ENCODE results near the gene ZDHHC11. TPM values are rescaled to one million over a fixed set of nuclear protein-coding genes. Genes with fewer than 3 reads are reported as not detected.

ZDHHC11 gene
- total and polyA plus RNA-seq, 3 donors from 2014 or later, result 22.9 to 39.7 (median 37.2) TPM

DNA sequence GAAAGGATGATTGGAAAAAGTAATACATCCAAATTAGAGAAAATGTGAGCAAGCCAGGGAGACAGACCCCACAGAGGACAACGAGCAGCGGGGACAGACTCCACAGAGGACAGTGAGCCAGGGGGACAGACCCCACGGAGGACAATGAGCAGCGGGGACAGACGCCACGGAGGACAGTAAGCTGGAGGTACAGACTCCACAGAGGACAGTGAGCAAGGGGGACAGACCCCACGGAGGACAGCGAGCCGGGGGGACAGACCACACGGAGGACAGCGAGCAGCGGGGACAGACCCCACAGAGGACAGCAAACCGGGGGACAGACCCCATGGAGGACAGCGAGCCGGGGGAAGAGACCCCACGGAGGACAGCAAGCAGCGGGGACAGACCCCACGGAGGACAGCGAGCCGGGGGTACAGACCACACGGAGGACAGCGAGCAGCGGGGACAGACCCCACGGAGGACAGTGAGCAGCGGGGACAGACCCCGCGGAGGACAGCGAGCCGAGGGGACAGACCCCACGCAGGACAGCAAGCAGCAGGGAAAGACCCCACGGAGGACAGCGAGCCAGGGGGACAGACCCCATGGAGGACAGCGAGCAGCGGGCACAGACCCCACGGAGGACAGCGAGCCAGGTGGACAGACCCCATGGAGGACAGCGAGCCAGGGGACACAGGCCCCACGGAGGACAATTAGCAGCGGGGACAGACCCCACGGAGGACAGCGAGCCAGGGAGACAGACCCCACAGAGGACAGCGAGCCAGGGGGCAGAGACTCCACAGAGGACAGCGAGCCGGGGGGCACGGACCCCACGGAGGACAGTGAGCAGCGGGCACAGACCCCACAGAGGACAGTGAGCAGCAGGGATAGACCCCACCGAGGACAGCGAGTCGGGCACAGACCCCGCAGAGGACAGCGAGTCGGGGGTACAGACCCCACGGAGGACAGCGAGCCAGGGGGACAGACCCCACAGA is 1.9 kb upstream of the ZDHHC11 start:
- Histone ChIP-seq H3K4me1 (no peaks in the 10 kb centered on the region), H3K9me3 (no peaks in the 10 kb centered on the region), H3K4me3 (no peak overlapping the region), H3K27me3 (no peaks in the 10 kb centered on the region), H3K27ac (no peak overlapping the region), H3K36me3 (ENCODE audit: low read depth, missing control alignments) (no peaks in the 10 kb centered on the region)
- WGBS, 2 donors, result 91% methylated on average over 55 of the region's 55 CpGs
- intact Hi-C loops (cut with DNase I; ENCODE audit: low total_unique reads), result no loop called here
- no peak for TF ChIP-seq POLR2A (IDR thresholded peaks at IDR 0.05)
- TF ChIP-seq, protein P1, sequence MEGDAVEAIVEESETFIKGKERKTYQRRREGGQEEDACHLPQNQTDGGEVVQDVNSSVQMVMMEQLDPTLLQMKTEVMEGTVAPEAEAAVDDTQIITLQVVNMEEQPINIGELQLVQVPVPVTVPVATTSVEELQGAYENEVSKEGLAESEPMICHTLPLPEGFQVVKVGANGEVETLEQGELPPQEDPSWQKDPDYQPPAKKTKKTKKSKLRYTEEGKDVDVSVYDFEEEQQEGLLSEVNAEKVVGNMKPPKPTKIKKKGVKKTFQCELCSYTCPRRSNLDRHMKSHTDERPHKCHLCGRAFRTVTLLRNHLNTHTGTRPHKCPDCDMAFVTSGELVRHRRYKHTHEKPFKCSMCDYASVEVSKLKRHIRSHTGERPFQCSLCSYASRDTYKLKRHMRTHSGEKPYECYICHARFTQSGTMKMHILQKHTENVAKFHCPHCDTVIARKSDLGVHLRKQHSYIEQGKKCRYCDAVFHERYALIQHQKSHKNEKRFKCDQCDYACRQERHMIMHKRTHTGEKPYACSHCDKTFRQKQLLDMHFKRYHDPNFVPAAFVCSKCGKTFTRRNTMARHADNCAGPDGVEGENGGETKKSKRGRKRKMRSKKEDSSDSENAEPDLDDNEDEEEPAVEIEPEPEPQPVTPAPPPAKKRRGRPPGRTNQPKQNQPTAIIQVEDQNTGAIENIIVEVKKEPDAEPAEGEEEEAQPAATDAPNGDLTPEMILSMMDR (IDR thresholded peaks at IDR 0.05), result no peak
- DNase-seq, result no peak

DNA sequence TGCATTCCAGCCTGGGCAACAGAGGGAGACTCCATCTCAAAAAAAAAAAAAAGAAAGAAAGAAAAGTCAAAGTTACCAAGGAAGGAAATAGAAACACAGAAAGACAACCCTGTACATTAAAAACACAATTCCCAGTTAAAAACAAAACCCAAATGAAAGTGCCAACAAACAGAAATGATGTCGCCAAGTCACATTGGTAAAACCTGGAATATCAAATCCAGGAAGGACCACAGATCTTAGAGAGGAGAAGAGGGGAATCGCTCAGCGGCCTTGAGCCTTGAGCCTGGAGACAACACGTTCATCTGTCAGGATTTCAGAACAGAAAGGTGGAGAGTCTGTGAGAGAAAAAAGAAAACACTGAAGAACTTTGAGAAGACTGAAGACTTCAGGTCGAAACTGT is 1.2 kb upstream of the ZDHHC11 start:
- DNase-seq, result no peak
- H3K4me1 ChIP-seq, result no peaks in the 10 kb centered on the region
- no peak overlapping the region for H3K27ac ChIP-seq
- H3K27me3 ChIP-seq, result no peaks in the 10 kb centered on the region
- TF ChIP-seq, protein P1 (IDR thresholded peaks at IDR 0.05), result no peak
- no peak for TF ChIP-seq POLR2A (IDR thresholded peaks at IDR 0.05)
- no peaks in the 10 kb centered on the region for H3K36me3 ChIP-seq (ENCODE audit: low read depth, missing control alignments)
- WGBS, 2 donors, result 48 to 63% methylated on average over 5 of the region's 5 CpGs
- H3K4me3 ChIP-seq, result no peak overlapping the region
- intact Hi-C loops (cut with DNase I; ENCODE audit: low total_unique reads), result no loop called here
- no peaks in the 10 kb centered on the region for H3K9me3 ChIP-seq

DNA sequence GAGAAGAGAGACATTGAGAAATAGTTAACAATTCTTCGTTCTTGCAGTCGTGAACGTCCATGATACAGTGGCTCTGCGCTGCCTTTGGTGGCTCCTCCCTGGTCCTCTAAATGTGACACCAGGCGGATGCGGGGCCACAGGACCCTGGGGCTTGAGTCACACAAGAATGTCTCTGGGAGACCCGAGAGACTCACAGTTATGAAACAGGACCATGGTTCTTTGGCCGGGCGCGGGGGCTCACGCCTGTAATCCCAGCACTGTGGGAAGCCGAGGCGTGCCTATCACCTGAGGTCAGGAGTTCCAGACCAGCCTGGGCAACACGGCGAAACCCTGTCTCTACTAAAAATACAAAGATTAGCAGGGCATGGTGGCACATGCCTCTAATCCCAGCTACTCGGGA is 767 bp upstream of the ZDHHC11 start:
- H3K4me1 ChIP-seq, result no peaks in the 10 kb centered on the region
- H3K27me3 ChIP-seq, result no peaks in the 10 kb centered on the region
- H3K9me3 ChIP-seq, result no peaks in the 10 kb centered on the region
- no peak for TF ChIP-seq POLR2A (IDR thresholded peaks at IDR 0.05)
- TF ChIP-seq, protein P1 (IDR thresholded peaks at IDR 0.05), result no peak
- no peak overlapping the region for H3K4me3 ChIP-seq
- DNase-seq, result no peak
- intact Hi-C loops (cut with DNase I; ENCODE audit: low total_unique reads), result no loop called here
- H3K36me3 ChIP-seq (ENCODE audit: low read depth, missing control alignments), result no peaks in the 10 kb centered on the region
- no peak overlapping the region for H3K27ac ChIP-seq
- WGBS, 2 donors, result 87 to 91% methylated on average over 15 to 16 of the region's 16 CpGs

DNA sequence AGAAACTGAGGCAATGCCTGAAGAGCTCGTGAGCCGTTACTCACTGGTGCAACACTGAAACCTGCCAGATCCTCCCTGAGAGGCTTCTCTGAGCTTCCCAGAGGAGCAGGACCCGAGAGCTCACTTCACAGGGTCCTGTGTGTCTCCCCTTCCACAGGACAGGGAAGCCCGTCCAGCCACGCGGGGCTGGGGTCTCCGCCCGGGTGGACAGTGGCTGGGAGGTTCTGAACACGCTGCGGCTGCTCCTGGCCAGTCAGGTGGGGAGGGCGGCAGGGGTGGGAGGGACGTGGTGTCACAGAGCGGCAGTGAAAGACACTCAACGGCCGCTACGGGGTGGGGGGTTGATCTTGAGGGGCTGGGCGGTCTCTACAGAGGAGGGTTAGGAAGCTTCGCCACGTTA is 290 bp upstream of the ZDHHC11 start:
- Histone ChIP-seq H3K9me3 (no peaks in the 10 kb centered on the region), H3K27ac (no peak overlapping the region), H3K4me3 (no peak overlapping the region), H3K4me1 (no peaks in the 10 kb centered on the region), H3K27me3 (no peaks in the 10 kb centered on the region), H3K36me3 (ENCODE audit: low read depth, missing control alignments) (no peaks in the 10 kb centered on the region)
- intact Hi-C loops (cut with DNase I; ENCODE audit: low total_unique reads), result no loop called here
- no peak for DNase-seq
- TF ChIP-seq POLR2A (IDR thresholded peaks at IDR 0.05), result no peak
- TF ChIP-seq, protein P1 (IDR thresholded peaks at IDR 0.05), result no peak
- 57 to 65% methylated on average over 10 to 19 of the region's 19 CpGs for WGBS, 2 donors
